ENCODE measurements around the gene ACTR3.
A peak's percentile ranks its signal among the peaks of the same experiment; 100 is the strongest.

The ACTR3 gene

GRCh38 chr2:113965644-113966043, 75.8 kb downstream of the ACTR3 start:
- no peak for DNase-seq (ENCODE audit: low read depth in 2 of 2)

- no peak for DNase-seq (ENCODE audit: low read depth in 2 of 2)
Observed at GRCh38 chr2:113966171-113966570, 76.3 kb downstream of the ACTR3 start.

DNA sequence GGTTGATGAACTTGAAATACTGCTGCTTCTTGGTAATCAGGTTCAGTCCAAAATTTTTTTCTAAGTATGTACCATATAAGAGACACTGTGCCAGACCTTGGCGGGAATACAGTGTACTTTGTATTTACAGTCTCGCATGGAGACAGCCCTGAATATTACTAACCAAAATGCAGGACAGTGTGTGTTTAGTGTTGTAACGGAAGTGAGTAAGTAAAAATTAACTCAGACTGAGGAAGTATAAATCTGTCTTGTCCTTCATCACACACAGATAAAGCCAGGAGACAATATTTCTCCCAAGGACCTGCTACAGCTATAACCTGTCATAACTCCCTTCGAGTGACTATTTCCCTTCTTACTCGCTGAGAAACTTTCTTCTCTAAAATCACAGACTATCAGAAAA, 76.9 kb downstream of the ACTR3 start:
- no peak for DNase-seq (ENCODE audit: low read depth in 2 of 2)

DNA sequence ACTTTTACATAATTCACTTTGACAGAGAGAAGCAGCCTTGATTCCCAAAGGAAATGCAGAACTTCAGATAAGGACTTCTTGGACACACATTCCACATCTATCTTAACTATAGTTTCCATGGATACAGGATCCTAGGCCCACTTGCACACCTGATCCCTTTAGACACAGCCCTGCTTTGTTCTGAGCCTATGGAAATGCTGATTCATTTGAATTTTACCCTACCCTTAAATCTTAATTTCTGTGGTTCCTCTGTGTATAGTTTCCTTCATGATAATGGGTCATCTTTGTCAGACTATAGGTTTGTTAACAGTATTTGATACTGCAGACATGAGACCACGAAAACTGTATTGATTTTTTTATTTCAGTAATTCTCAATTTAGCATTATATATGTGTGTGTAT, 77.4 kb downstream of the ACTR3 start:
- DNase-seq (ENCODE audit: low read depth in 2 of 2), result no peak

DNA sequence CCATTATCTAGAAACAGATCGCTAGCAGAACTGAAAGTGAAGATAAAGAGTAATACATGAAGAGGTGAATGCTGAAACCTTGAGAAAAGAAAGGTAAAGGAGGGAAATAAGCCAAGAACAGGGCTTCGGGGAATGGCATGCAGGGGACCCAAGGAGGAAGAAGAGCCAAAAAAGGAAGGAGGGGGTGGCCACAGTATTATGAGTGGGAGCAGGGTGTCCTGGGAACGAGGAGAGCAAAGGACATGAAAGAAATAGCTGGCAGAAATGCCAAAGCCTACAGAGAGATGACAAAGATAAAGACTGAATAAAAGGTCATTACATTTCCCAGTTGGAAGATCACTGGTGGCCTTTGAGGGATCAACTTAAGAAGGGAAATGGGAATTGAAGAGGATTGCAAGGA, 82.9 kb downstream of the ACTR3 start:
- no peak for DNase-seq (ENCODE audit: low read depth in 2 of 2)

GRCh38 chr2:113973810-113974209, 83.9 kb downstream of the ACTR3 start:
- no peak for DNase-seq (ENCODE audit: low read depth in 2 of 2)

- no peak for DNase-seq (ENCODE audit: low read depth in 2 of 2)
Observed at GRCh38 chr2:113974727-113975126, 84.8 kb downstream of the ACTR3 start.

DNA sequence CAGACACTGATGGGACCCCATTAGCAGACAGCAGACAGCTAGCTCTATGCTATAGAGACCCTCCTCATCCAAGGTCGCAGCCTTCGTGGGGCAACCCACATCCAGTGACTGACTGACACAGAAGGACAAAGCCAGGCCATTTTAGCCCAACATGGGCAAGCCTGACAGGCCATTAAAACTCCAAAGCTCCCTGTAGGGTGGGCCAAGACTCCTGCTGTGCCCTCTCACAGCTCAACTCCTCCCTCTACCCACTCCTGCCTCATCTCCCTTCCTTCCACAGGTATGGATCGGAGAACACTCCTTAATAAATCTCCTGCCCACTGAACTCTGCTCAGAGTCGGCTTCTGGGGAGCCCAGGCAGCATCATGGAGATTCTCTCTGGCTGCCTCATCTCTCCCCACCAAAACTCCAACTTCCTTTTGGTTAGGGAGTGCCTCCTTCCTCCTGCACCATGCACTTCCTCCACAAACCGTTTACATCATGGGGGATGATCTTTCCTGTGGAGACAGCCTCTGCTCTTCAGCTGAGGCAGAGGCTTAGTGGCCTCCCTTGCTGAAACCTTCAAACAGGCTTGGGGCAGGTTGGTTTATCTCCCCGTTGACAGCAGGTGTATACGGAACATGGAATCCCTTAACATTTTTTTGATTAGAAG, 86.5 kb downstream of the ACTR3 start:
- DNase-seq (ENCODE audit: low read depth in 2 of 2), result no peak

DNA sequence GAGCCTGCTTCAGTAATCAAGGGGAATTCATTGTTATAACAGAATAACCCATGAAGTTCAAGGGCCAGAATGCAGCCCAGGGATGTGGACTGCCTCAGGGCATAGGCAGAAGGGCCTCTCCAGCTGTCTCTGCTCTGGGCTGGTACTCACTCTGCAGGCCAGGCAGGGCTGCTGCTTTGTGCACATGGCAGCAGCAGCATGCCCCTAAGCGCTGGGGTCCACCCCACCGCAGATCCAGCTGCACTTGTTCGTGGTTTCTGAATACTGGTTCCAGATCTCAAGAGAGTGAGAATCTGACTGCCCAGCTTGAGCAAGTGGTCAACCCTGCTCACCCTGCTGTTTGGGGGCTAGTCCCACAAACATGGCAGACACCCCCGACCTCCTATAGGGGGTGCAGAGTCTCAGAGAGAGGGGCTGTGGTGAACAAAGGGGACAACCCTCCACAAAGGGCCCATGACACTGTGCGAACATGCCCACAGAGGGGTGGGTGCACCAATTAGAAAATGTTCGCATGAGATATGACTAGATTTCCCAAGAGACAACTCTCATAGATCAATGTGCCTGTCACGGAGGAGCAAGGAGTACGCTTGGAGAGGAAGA, 87.3 kb downstream of the ACTR3 start:
- DNase-seq (ENCODE audit: low read depth in 2 of 2), result no peak

GRCh38 chr2:113977660-113978523, 88.0 kb downstream of the ACTR3 start:
- no peak for DNase-seq (ENCODE audit: low read depth in 2 of 2)

- DNase-seq (ENCODE audit: low read depth in 2 of 2), result no peak
Observed at GRCh38 chr2:113978524-113979190, 88.8 kb downstream of the ACTR3 start.

GRCh38 chr2:113979191-113980128, 89.6 kb downstream of the ACTR3 start:
- peak; percentile 52 to 82 for DNase-seq (ENCODE audit: low read depth in 2 of 2)

DNA sequence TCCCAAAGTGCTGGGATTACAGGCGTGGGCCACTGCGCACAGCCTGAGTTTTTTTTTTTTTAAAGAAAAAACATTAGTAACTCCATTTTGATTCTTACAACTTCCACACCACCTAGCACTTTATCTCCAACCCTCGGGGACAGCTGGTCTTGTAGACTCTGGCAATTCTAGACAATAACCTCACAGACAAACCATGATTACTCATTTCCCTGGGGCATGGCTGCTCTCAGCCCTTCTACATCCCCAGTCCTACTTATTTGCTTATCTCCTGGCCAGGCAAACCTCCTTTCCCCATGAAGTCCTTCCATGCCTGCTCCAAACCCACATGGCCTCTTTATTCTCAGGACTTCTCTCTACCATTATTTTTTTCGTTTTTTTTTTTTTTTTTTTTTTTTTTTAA, 91.1 kb downstream of the ACTR3 start:
- DNase-seq (ENCODE audit: low read depth in 2 of 2), result no peak

DNA sequence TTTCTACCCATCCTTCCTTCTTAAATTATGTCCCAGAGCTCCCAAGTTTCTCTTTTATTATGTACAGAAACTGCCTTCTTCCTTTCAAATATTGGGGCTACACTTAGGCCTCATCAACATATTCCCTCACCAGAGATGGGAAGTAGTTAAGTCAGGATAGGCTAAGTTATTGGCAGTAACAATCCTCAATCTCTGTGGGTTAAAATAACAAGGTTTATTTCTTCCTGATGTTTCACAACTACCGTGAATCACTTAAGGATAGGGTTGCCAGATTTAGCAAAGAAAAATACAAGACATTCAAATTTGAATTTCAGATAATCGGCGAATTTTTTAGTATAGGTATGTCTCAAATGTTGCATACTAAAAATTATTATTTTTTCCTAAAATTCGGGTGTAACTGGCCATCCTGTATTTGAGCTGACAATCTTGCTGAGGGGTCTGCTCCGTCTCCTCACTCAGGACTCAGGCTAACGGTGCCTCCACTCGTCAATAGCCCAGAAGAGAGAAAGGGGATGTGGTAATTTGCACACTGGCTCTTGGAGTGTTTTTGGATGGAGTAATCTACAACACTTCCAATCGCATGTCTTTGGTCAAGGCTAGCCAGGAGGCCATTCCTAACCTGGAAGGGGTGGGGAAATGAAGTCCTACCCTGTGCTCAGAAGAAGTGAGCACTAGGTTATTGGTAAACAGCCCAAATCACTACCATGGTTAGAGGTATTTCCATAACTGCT, 91.7 kb downstream of the ACTR3 start:
- no peak for DNase-seq (ENCODE audit: low read depth in 2 of 2)

DNA sequence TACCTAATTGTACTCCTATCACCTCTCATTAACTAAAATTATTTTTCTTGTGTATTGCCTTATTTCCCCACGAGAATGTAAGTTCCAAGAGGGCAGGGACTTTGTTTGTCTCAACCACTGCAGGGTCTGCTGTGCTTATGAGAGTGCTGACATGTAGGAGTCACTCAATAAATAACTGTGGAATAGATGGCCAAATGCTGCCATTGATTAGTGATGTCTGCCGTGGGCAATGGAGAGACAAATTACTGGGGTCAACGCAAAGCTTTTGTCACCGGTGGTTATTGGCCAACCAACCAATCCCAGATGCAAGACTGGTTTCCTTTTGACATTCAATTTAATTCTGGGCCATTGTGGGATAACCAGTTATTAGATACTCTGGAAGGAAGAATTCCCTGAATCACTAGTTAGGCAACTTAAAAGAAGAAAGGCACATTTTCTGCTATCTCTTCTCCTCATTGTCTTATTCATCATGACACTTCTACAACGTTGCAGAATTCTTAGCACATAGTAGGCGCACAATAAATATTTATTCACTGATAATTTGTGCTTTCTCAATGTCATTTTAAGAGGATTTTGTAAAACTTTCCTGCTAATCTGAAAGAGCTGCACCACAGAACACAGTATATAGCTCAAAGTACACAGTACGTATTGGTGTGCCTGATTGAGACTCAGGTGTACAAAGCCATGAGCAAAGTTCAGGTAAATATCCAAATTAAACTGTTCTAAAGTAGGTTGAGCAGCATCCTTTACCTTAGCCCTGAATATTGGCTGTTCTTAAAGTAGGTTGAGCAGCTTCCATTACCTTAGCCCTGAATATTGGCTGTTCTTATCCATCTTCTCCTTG, 95.9 kb downstream of the ACTR3 start:
- no peak for DNase-seq (ENCODE audit: low read depth in 2 of 2)

DNA sequence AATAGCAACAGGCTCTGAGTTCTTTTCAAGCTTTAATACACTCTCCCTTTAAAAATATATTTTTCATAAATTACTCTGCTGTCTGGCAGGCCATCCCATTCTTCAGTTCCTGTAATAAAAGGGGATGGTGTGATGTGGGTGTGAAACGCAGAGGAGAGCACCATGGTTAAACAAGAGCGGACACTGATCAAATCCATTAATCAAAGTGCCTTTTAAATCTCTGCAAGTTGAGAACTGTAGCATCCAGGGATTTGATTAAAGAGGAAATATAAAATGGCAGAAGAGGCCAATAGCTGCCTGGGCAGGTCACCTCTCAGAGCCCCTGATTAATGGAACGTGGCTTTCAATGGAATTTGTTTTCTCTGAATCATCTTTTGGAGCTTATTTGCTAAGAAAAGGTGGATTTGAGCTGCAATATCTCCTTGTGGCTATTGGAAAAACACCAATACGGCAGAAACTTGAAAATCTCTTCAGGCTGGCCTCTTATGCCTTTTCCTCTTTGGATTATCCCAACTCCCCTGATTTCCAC, 96.9 kb downstream of the ACTR3 start:
- no peak for DNase-seq (ENCODE audit: low read depth in 2 of 2)

DNA sequence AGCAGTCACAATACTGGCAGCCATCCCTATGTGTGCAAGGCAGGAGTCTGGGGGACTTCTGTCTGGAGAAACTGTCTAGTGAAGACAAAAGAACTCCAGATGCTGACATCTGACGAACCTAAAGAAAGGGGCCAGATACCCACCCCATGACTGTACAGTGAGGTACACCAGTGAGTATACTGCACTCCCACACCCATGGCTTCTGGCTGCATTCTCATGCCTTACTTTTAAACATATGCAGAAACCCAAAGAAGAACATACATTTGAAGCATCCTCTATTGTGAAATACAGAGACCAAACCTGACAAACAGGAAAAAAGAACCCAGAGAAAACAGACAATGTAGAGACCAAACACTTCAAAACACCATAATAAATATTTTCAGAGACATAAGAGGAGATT, 102.2 kb downstream of the ACTR3 start:
- DNase-seq (ENCODE audit: low read depth in 2 of 2), result no peak

DNA sequence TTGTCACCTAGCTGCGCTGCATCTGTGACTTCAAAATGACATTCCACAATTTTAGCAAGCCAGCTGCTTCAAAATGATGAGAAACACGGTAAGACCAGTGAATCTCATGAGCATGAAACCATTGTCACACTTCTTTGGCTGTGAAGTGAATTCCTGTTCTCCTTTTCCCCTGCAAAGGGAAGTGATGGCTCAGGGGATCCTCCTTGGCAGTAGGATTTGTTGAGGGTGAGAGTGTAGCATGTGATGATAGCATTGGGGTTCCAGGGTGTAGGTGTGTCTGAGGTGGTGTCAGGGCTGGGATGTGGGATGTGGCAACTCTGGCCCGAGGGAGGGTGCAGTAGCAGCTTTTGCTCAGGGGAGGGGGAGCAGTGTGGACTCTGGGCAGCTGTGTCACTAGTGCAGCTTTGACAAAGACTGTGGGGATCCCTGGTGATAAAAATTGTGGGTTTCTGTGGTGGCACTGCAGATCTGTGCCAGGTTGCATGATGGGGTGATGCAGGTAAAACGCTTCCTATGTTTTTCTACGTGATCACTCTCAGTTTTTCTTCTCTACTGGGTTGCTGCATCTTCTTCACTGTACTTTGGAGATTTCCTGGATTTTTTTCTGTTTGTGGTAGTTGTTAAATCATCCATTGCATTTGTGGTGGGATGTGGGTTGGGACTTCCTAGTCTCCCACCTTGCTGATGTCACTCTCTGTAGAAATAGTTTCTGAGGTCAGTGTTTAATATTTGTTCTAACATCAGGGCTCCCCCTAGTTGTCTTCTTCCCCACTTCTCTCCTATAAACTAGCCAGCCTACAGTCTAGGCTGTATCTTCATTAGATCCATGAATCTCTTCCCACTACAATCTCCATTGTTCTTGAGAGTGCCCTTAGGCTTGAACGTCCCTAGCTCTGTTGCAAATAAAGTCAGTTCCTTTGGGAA, 107.0 kb downstream of the ACTR3 start:
- no peak for DNase-seq (ENCODE audit: low read depth in 2 of 2)
